D721Med (cell line): ENCODE measurements around the gene OR6C76.
"Not testable (repeated sequence)": the region's sequence is repeated elsewhere in the genome, so short reads cannot be mapped to it uniquely, and the experiment has no call there.

Experiments
- DNase-seq: peaks from one replicate; pipeline ENCODE4 v3.0.0; 2011; ENCODE audit warnings: low spot score; ENCODE audit not compliant: insufficient read length
- FAIRE-seq: peaks from 2 replicates; lab custom pipeline; 2011; peaks lifted over from hg19 to GRCh38; lab: Jason Lieb, UNC
- CTCF ChIP-seq: IDR thresholded peaks from 2 replicates; pipeline ENCODE4 v1.5.1; 2012; ENCODE audit warnings: mild to moderate bottlenecking, control low read depth; ENCODE audit not compliant: insufficient read depth; ENCODE audit errors: missing control alignments

Gene OR6C76

GRCh38 chr12:55448825-55449224 lies 22.8 kb downstream of the OR6C76 start:
- DNase-seq (no peak), FAIRE-seq (no peak)
- no peak for TF ChIP-seq CTCF

DNA sequence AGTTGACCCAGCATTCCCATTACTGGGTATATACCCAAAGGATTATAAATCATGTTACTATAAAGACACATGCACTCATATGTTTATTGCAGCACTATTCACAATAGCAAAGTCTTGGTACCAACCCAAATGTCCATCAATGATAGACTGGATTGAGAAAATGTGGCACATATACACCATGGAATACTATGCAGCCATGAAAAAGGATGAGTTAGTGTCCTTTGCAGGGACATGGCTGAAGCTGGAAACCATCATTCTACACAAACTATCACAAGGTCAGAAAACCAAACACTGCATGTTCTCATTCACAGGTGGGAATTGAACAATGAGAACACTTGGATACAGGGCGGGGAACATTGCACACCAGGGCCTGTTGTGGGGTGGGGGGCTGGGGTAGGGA lies 38.9 kb downstream of the OR6C76 start:
- not testable (repeated sequence) for DNase-seq, FAIRE-seq

DNA sequence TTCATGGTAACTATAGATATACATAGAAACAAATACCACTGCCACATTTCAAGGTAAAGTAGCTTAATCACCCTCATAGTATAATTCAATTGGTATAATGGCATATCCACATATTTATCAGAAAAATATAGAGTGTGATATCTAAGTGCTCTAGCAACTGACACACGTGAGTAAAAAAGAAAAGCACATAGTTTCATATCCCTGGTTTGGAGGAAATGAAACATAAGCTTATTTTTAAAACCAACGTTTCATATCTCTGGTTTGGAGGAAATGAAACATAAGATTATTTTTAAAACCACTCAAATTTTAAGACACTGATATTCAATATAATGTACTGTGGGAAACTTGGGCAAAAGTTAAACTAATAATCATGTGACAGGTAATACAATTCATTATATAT lies 41.8 kb downstream of the OR6C76 start:
- FAIRE-seq (no peak), DNase-seq (no peak)
- no peak for TF ChIP-seq CTCF

GRCh38 chr12:55469291-55469690 lies 43.2 kb downstream of the OR6C76 start:
- no peak for FAIRE-seq
- no peak for TF ChIP-seq CTCF
- DNase-seq = no peak

DNA sequence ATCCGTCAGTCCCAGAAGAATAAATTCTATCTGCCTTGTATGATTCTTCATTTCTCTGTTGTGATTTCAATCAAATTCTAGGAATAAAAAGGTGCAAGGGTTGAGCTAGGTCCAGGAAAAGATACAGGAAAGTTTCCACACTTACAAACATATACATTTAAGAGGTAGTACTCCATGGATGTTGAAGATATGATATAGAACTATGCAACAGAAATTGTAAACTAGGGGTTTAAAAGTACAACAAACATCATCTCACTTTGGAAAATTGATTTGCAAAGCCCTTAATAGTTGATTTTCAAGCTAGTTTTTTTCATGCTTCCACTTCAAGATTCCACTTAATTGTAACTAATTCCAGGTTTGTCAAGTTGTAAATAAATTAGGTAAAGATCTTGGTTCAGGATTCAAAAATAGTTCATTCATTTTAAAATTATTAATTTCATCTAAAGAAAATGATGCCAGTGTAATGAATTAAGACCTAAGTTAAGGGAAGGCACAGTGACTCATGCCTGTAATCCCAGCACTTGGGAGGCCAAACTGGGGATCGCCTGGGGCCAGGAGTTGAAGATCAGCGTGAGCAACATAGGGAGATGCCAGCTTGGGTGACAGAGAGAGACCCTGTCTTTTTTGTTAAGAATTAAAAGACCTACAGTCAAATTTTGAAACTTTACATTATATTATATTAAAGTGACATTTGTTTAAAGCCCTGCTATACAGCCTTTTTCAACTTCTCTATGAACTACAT lies 44.2 kb downstream of the OR6C76 start, which contains the start of gene OR6C70:
TSS of gene OR6C70 (minus strand) at position 51 of the 742 bp plus-strand sequence. CDS start at position 51, 0 bp downstream.
- no peak for TF ChIP-seq CTCF
- DNase-seq = no peak
- no peak for FAIRE-seq

DNA sequence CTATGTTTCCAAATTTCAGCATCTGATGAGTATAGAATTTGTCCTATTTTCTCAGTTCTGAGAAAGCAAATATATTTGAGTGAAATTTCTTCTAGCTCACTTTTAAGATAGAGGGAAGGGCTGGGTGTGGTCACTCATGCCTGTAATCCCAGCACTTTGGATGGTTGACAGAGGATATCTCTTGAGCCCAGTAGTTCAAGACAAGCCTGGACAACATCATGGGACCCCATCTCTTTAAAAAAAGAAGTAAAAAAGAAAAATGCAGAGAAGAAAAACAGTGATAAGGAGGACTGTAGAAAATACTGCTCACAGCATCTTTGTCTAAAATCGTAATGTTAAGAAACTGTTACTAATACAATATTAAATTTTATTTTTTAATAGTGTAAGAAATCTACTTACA lies 46.2 kb downstream of the OR6C76 start:
- no peak for TF ChIP-seq CTCF
- FAIRE-seq (no peak), DNase-seq (no peak)
